Urinary bladder (tissue), 4 donors: ENCODE data around the gene RRAD. TPM values are rescaled to one million over a fixed set of nuclear protein-coding genes. Genes with fewer than 3 reads are reported as not detected.
A peak's percentile ranks its signal among the peaks of the same experiment; 100 is the strongest.
"Not testable (repeated sequence)": the region's sequence is repeated elsewhere in the genome, so short reads cannot be mapped to it uniquely, and the experiment has no call there.

Experiments
- DNase-seq: peaks from one replicate; pipeline ENCODE4 v3.0.0-alpha.2; 2015; ENCODE audit errors: extremely low spot score
- H3K27ac ChIP-seq: one replicate; pipeline ENCODE4 v1.5.1; 2013; ENCODE audit warnings: low read depth, mild to moderate bottlenecking, moderate library complexity
- H3K36me3 ChIP-seq: one replicate; pipeline ENCODE4 v1.6.1; 2013; ENCODE audit warnings: mild to moderate bottlenecking, moderate library complexity; ENCODE audit not compliant: insufficient read depth
- H3K4me1 ChIP-seq: one replicate; pipeline ENCODE4 v1.6.1; 2013; ENCODE audit warnings: mild to moderate bottlenecking, moderate library complexity; ENCODE audit not compliant: insufficient read depth
- H3K4me3 ChIP-seq: one replicate; pipeline ENCODE4 v1.5.1; 2013; ENCODE audit warnings: low read depth, low read length
- WGBS: extraction: QIAGEN DNeasy Blood & Tissue Kit; methylation state at CpG from one replicate; pipeline ENCODE4 v1.1.7; 2013; 5-methylcytosine and 5-hydroxymethylcytosine counted together
- polyA plus RNA-seq: library from polyadenylated mRNA; stranded (reverse); fragments of 200-250 nt; gene quantifications from one replicate; pipeline ENCODE4 v1.2.3, GENCODE V29; 2013
- total RNA-seq: library from RNA; depleted of rRNA; stranded (reverse); fragments of >200 nt; gene quantifications from one replicate; pipeline ENCODE4 v1.2.3, GENCODE V29; 2014
- donor health status: healthy with polysubstance abuse.
- donor health status: healthy.

The RRAD gene, protein sequence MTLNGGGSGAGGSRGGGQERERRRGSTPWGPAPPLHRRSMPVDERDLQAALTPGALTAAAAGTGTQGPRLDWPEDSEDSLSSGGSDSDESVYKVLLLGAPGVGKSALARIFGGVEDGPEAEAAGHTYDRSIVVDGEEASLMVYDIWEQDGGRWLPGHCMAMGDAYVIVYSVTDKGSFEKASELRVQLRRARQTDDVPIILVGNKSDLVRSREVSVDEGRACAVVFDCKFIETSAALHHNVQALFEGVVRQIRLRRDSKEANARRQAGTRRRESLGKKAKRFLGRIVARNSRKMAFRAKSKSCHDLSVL
- total RNA-seq, result 7.0 TPM
- polyA plus RNA-seq, result 26.1 TPM

DNA sequence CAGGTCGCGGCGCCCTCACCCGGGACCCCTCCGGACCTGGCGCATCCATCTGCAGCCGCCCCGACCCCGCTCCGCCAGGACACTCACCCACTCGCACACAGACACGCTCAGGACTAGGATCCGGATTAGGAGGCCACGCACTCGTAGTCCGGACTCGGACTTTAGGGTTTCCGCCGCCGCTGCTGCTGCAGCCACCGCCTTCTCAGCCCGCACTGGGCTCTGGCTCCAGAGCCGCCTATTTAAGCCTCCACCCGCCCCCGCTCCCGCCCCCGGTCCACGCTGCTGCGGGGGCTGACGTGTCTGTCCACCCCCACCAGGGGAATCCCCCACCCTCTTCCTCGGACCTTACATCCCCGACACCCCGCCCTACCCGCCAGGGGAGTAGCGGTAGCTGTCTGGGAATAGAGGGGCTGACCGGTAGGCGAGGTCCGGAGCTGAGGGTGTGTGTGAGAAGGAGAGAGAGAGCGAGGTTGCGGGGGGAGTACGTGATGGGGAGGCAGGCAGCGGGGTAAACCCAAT lies at the start of gene RRAD:
TSS of gene RRAD (minus strand) at position 214 of the 519 bp plus-strand sequence. CDS start 356 bp downstream, outside the sequence.
- Histone ChIP-seq H3K27ac (peak within 1 kb of the TSS; percentile 48), H3K36me3 (no peaks in the 10 kb centered on the region), H3K4me1 (no peaks in the 10 kb centered on the region), H3K4me3 (peak within 1 kb of the TSS; percentile 61)
- 2% methylated on average over 42 of the region's 42 CpGs for WGBS
- DNase-seq, result no peak

GRCh38 chr16:66974932-66975246 lies 49.6 kb upstream of the RRAD start:
- 51% methylated on average over 11 of the region's 11 CpGs for WGBS
- not testable (repeated sequence) for H3K27ac ChIP-seq, H3K4me1 ChIP-seq, DNase-seq, H3K36me3 ChIP-seq, H3K4me3 ChIP-seq

DNA sequence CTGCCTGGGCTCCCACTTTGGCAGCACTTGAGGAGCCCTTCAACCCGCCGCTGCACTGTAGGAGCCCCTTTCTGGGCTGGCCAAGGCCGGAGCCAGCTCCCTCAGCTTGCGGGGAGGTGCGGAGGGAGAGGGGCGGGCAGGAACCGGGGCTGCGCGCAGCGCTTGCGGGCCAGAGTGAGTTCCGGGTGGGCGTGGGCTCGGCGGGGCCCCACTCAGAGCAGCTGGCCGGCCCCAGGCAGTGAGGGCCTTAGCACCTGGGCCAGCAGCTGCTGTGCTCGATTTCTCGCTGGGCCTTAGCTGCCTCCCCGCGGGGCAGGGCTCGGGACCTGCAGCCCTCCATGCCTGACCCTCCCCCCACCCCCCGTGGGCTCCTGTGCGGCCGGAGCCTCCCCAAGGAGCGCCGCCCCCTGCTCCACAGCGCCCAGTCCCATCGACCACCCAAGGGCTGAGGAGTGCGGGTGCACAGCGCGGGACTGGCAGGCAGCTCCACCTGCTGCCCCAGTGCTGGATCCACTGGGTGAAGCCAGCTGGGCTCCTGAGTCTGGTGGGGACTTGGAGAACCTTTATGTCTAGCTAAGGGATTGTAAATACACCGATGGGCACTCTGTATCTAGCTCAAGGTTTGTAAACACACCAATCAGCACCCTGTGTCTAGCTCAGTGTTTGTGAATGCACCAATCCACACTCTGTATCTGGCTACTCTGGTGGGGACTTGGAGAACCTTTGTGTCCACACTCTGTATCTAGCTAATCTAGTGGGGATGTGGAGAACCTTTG lies 49.0 kb upstream of the RRAD start:
- not testable (repeated sequence) for H3K4me3 ChIP-seq, H3K36me3 ChIP-seq, DNase-seq, H3K27ac ChIP-seq, H3K4me1 ChIP-seq
- 93% methylated on average over 32 of the region's 32 CpGs for WGBS

- Histone ChIP-seq H3K4me3 (no peak overlapping the region), H3K36me3 (no peaks in the 10 kb centered on the region), H3K27ac (no peak overlapping the region), H3K4me1 (no peaks in the 10 kb centered on the region)
- WGBS, result 91% methylated on average over 6 of the region's 6 CpGs
- no peak for DNase-seq
These were observed 48.4 kb upstream of the RRAD start for GRCh38 chr16:66973716-66974115.

GRCh38 chr16:66972983-66973382 lies 47.6 kb upstream of the RRAD start:
- no peak overlapping the region for H3K27ac ChIP-seq
- H3K4me1 ChIP-seq, result no peaks in the 10 kb centered on the region
- DNase-seq, result no peak
- 78% methylated on average over 9 of the region's 9 CpGs for WGBS
- H3K36me3 ChIP-seq, result no peaks in the 10 kb centered on the region
- no peak overlapping the region for H3K4me3 ChIP-seq

DNA sequence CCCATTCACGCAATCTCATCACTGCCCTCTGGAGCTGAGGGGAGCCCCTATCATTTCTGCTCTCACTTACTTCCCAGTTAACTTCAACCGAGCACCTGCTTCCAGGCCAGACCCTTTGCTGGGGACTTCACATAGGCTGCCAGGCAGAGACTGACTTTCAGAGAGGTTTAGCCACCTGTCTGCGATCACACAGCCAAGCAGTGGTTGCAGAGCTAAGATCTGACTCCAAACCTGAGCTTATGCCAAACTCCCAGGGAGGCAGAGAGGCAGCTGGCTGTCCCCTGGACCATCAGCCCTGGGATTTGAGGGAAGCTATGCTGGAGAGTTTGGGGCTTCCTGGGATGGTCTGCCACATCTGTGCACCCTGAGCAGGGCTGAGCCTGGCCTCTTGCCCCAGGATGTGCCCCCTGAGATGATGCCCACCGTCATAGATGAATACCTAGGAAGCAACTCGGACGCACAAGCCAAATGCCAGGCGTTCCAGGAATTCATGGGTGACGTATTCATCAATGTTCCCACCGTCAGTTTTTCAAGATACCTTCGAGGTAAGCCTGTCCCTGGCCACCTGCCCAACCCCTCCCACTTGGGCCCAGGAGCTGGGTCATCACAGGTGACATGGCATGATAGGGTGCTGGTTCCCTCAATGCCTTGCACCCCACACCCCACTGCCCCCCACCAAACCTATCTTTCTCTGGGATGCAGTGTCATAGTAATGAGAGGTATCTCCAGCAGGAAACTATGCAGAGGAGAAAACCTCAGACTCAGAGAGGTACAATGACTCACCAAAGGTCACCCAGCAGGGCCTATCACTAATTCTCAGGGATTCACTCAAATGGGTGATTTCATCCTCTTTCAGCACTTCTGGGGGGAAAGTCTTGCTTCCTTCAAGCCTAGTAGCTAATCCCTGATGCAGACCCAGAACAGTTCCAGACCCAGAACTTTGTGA lies 45.7 kb upstream of the RRAD start:
- Histone ChIP-seq H3K27ac (no peak overlapping the region), H3K4me3 (no peak overlapping the region), H3K36me3 (no peaks in the 10 kb centered on the region), H3K4me1 (no peaks in the 10 kb centered on the region)
- no peak for DNase-seq
- WGBS, result 73% methylated on average over 10 of the region's 10 CpGs

- H3K27ac ChIP-seq, result no peak overlapping the region
- H3K36me3 ChIP-seq, result no peaks in the 10 kb centered on the region
- WGBS, result 84% methylated on average over 5 of the region's 5 CpGs
These were observed 43.5 kb upstream of the RRAD start for GRCh38 chr16:66968847-66969246.

DNA sequence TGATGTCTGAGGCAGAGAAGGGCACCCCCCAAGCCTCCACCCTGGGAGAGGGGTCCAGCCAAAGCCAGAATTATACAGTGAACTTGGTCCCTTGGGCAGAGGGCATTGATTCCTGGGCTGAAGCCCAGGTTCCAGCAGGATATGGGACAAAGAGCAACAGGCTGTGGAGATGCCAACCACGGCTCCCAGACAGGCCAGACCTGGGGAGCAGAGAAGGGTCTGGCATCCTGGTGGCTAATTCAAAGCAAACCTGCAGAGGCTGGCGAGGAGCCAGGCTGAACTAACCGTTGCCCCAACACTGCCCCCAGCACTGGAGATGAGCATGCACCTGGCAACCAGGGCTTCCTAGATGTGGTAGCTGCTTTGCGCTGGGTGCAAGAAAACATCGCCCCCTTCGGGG lies 38.7 kb upstream of the RRAD start:
- Histone ChIP-seq H3K27ac (no peak overlapping the region), H3K4me1 (no peaks in the 10 kb centered on the region), H3K36me3 (no peaks in the 10 kb centered on the region), H3K4me3 (no peak overlapping the region)
- no peak for DNase-seq
- 68% methylated on average over 6 of the region's 6 CpGs for WGBS

More at GRCh38 chr16:66968847-66969246, 43.5 kb upstream of the RRAD start:
- H3K4me1 ChIP-seq, result no peaks in the 10 kb centered on the region
- H3K4me3 ChIP-seq, result no peak overlapping the region
- no peak for DNase-seq

DNA sequence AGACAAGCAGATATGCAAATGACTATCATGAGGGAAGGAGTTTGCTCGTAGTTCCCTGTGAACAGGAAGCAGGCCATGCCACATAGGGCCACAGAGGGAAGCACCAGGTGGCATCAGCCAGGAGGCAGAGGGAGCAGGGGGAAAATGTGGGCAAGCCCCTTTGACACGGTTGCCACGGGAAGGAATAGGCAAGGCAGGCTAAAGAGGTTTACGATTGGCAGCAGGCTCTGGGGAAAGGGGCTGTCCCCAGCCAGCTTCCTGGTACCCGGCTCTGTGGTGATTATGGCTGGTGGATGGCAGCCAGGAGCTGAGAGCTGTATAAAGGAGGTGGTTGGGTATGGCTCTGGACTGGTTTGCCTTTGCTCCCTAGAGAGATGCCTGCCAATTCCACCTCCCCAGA lies 36.6 kb upstream of the RRAD start:
- H3K4me1 ChIP-seq, result no peaks in the 10 kb centered on the region
- no peaks in the 10 kb centered on the region for H3K36me3 ChIP-seq
- 53% methylated on average over 5 of the region's 5 CpGs for WGBS
- H3K27ac ChIP-seq, result no peak overlapping the region
- no peak overlapping the region for H3K4me3 ChIP-seq
- DNase-seq, result no peak

GRCh38 chr16:66961065-66961744 lies 35.9 kb upstream of the RRAD start, which contains the start of gene CES3:
Gene CES3 (plus strand): TSS chr16:66961266. CDS start chr16:66961308, 42 bp downstream.
- Histone ChIP-seq H3K27ac (no peak within 1 kb of the TSS), H3K4me3 (no peak within 1 kb of the TSS), H3K36me3 (no peaks in the 10 kb centered on the region), H3K4me1 (no peaks in the 10 kb centered on the region)
- 63% methylated on average over 16 of the region's 16 CpGs for WGBS
- DNase-seq, result no peak

DNA sequence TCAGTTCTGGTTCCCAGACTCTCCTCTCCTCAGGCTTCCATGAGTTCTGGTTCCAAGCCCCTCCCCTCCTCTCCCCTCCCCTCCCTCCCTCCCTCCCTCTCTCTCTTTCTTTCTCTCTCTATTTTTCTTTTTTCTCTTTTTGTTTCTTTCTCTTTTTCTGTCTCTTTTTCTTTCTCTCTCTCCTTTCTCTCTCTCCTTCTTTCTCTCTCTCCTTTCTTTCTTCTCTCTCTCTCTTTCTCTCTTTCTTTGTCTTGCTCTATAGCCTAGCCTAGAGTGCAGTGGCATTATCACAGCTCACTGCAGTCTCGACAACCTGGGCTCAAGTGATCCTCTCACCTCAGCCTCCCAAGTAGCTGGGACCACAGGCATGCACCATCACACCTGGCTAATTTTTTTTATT lies 34.9 kb upstream of the RRAD start:
- H3K4me1 ChIP-seq, result no peaks in the 10 kb centered on the region
- 85% methylated on average over 1 of the region's 1 CpG for WGBS
- H3K4me3 ChIP-seq, result no peak overlapping the region
- no peaks in the 10 kb centered on the region for H3K36me3 ChIP-seq
- no peak overlapping the region for H3K27ac ChIP-seq
- no peak for DNase-seq

DNA sequence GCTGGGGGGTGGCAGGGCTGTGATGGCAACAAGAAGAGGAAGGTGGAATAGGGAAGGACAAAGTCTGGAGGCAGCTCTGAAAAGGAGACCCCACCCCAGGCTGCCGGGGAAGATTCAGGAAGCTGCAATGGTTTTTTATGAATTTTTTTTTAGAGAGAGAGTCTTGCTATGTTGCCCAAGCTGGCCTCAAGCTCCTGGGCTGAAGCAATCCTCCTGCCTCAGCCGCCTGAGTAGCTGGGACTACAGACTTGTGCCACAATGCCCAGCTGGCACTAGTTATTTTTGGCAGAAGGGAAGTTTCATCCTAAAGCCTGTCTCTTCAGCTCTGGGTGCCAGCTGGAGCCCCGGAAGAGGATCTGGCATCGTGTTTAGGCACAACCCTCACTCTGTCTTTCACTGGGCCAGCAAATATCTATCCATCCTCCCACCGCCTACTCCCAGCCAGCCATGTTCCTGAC lies 34.4 kb upstream of the RRAD start:
- 52% methylated on average over 5 of the region's 5 CpGs for WGBS
- no peak for DNase-seq

More for the DNA sequence above, 34.4 kb upstream of the RRAD start:
- no peaks in the 10 kb centered on the region for H3K4me1 ChIP-seq
- no peak overlapping the region for H3K4me3 ChIP-seq
- no peaks in the 10 kb centered on the region for H3K36me3 ChIP-seq
- H3K27ac ChIP-seq, result no peak overlapping the region
